GM12801 (cell line): Measurements from ENCODE around the gene ASCC1.

Source experiments
- CTCF ChIP-seq: IDR thresholded peaks from one replicate; pipeline ENCODE4 v1.5.1; 2011; ENCODE audit warnings: control low read depth; ENCODE audit not compliant: insufficient read length; ENCODE audit errors: extremely low read depth

Gene ASCC1

GRCh38 chr10:72146559-72147323 is 69.3 kb downstream of the ASCC1 start:
- no peak for TF ChIP-seq CTCF

GRCh38 chr10:72146071-72146470 is 70.0 kb downstream of the ASCC1 start:
- TF ChIP-seq CTCF: no peak

- TF ChIP-seq CTCF: no peak
Observed at GRCh38 chr10:72145657-72146056, 70.4 kb downstream of the ASCC1 start.

- no peak for TF ChIP-seq CTCF
Observed at GRCh38 chr10:72140850-72141249, 75.2 kb downstream of the ASCC1 start.

GRCh38 chr10:72140174-72140573 is 75.9 kb downstream of the ASCC1 start:
- TF ChIP-seq CTCF: no peak

- no peak for TF ChIP-seq CTCF
Observed at GRCh38 chr10:72137583-72137982, 78.5 kb downstream of the ASCC1 start.

- no peak for TF ChIP-seq CTCF
Observed at GRCh38 chr10:72134785-72135767, 81.0 kb downstream of the ASCC1 start.
